Psoas muscle (tissue), 8 donors: ENCODE measurements around the gene POU3F3. TPM values are rescaled to one million over a fixed set of nuclear protein-coding genes. Genes with fewer than 3 reads are reported as not detected.

Source experiments
- ATAC-seq, 4 donors: fragments of 200-7000 bp; cut with Tn5 transposase; one replicate each; pipeline ENCODE4 v1.9.1; 2020; ENCODE audit warnings: moderate library complexity in 3 of 4, mild to moderate bottlenecking in 2 of 4
- DNase-seq, 2 donors: peaks; one replicate each; pipeline ENCODE4 v3.0.0-alpha.2; 2020
- H3K27ac ChIP-seq: fragments of 200-600 bp; one replicate; pipeline ENCODE4 v1.8.0; 2022
- H3K27me3 ChIP-seq, 3 donors: fragments of 200-600 bp in 1 of 3; one replicate each; pipeline versions ENCODE4 v1.6.1 to v1.8.0; 2013 to 2022; ENCODE audit warnings: low read length in 2 of 3, mild to moderate bottlenecking in 2 of 3, moderate library complexity in 1 of 3; ENCODE audit not compliant: insufficient read depth in 3 of 3
- H3K36me3 ChIP-seq, 2 donors: fragments of 200-600 bp in 1 of 2; one replicate each; pipeline versions ENCODE4 v1.6.1 to v1.8.0; 2013 to 2022; ENCODE audit warnings: low read depth in 1 of 2, mild to moderate bottlenecking in 1 of 2, moderate library complexity in 1 of 2; ENCODE audit not compliant: insufficient read depth in 1 of 2
- H3K4me1 ChIP-seq: fragments of 200-600 bp; one replicate; pipeline ENCODE4 v1.8.0; 2022
- H3K4me3 ChIP-seq: fragments of 200-600 bp; one replicate; pipeline ENCODE4 v1.8.0; 2022; ENCODE audit warnings: mild to moderate bottlenecking
- H3K9me3 ChIP-seq: fragments of 200-600 bp; one replicate; pipeline ENCODE4 v1.8.0; 2022
- CTCF ChIP-seq: fragments of 200-600 bp; IDR thresholded peaks from one replicate; pipeline ENCODE4 v1.8.0; 2022; ENCODE audit warnings: antibody characterized with exemption
- WGBS, 3 donors: extraction: QIAGEN DNeasy Blood & Tissue Kit; methylation state at CpG; one replicate each; pipeline versions ENCODE4 v1.1.6 to v1.1.7; 2013; 5-methylcytosine and 5-hydroxymethylcytosine counted together
- intact Hi-C, 2 donors: fragments of 100-400 bp; cut with DNase I; formaldehyde crosslinking; loops; one replicate each; pipeline versions ENCODE4 v1.11.0 to v1.14.2; 2022
- polyA plus RNA-seq, 3 donors: library from polyadenylated mRNA; stranded (reverse); fragments of 200-250 nt; gene quantifications; one replicate each; pipeline ENCODE4 v1.2.3, GENCODE V29; 2013
- total RNA-seq, 4 donors: library from RNA; stranded (reverse); fragmentation: NEBNext Ultra II Directional in 2 of 4; extraction: Animal tissue kit (Norgen Biotek cat#: 25700) in 2 of 4; gene quantifications; one replicate each; pipeline versions ENCODE4 v1.2.1 to v1.2.4, GENCODE V29; 2021 to 2023
- donor health status: healthy with polysubstance abuse.
- donor health status: DM: no; HTN: no; CAD: no; lungs with moderate emphysema.
- donor health status: Bipolar disorder and iron deficiency.
- donor health status: healthy.
- donor health status: DM: yes; HTN: yes; CAD: no.
- donor health status: DM: no; HTN: no; CAD: no.
- donor health status: DM: no; HTN: no; CAD: no.
- donor health status: DM: yes; HTN: yes; CAD: no.

POU3F3 gene
- total and polyA plus RNA-seq, 7 donors, result 0.01 TPM; not detected in 6

- no peak for TF ChIP-seq CTCF
- H3K4me3 ChIP-seq, result no peak overlapping the region
- H3K4me1 ChIP-seq, result no peaks in the 10 kb centered on the region
- intact Hi-C loops, result no loop called here
- no peaks in the 10 kb centered on the region for H3K36me3 ChIP-seq
- 43 to 63% (median 53%) methylated on average over 1 of the region's 1 CpG for WGBS, 3 donors
- peaks cover 0 to 4% (median 0%) of the 10 kb centered on the region in 3 donors for H3K27me3 ChIP-seq
- H3K9me3 ChIP-seq, result no peaks in the 10 kb centered on the region
- no peak for DNase-seq
- no peak overlapping the region for H3K27ac ChIP-seq
- no peak for ATAC-seq
Observed at GRCh38 chr2:104831742-104832141, 22.2 kb upstream of the POU3F3 start.

GRCh38 chr2:104834431-104835153, 19.3 kb upstream of the POU3F3 start:
- ATAC-seq, result no peak
- intact Hi-C loops, result no loop called here
- H3K27me3 ChIP-seq, result peaks cover 0 to 4% (median 4%) of the 10 kb centered on the region in 3 donors
- TF ChIP-seq CTCF, result no peak
- no peaks in the 10 kb centered on the region for H3K4me1 ChIP-seq
- no peaks in the 10 kb centered on the region for H3K9me3 ChIP-seq
- no peak overlapping the region for H3K27ac ChIP-seq
- DNase-seq, result no peak
- H3K36me3 ChIP-seq, result no peaks in the 10 kb centered on the region
- H3K4me3 ChIP-seq, result no peak overlapping the region
- WGBS, 3 donors, result 78 to 81% (median 80%) methylated on average over 17 of the region's 17 CpGs

GRCh38 chr2:104836265-104836664, 17.6 kb upstream of the POU3F3 start:
- Histone ChIP-seq H3K4me1 (no peaks in the 10 kb centered on the region), H3K27ac (no peak overlapping the region), H3K36me3 (no peaks in the 10 kb centered on the region), H3K9me3 (no peaks in the 10 kb centered on the region), H3K27me3 (peaks cover 0 to 6% (median 4%) of the 10 kb centered on the region in 3 donors), H3K4me3 (no peak overlapping the region)
- WGBS, 3 donors, result 70 to 79% (median 77%) methylated on average over 3 of the region's 3 CpGs
- no peak for DNase-seq
- TF ChIP-seq CTCF, result no peak
- no peak for ATAC-seq
- intact Hi-C loops, result no loop called here

GRCh38 chr2:104836841-104837240, 17.1 kb upstream of the POU3F3 start:
- no peak for ATAC-seq
- TF ChIP-seq CTCF, result no peak
- peaks cover 0 to 11% (median 4%) of the 10 kb centered on the region in 3 donors for H3K27me3 ChIP-seq
- no peaks in the 10 kb centered on the region for H3K9me3 ChIP-seq
- intact Hi-C loops, result no loop called here
- no peak overlapping the region for H3K27ac ChIP-seq
- 77% methylated on average over 1 of the region's 1 CpG for WGBS, 3 donors
- H3K4me3 ChIP-seq, result no peak overlapping the region
- no peaks in the 10 kb centered on the region for H3K4me1 ChIP-seq
- DNase-seq, result no peak
- no peaks in the 10 kb centered on the region for H3K36me3 ChIP-seq

GRCh38 chr2:104840156-104840555, 13.8 kb upstream of the POU3F3 start:
- no peak overlapping the region for H3K27ac ChIP-seq
- H3K9me3 ChIP-seq, result no peaks in the 10 kb centered on the region
- no peak for DNase-seq
- H3K4me3 ChIP-seq, result no peak overlapping the region
- H3K4me1 ChIP-seq, result peaks cover 9% of the 10 kb centered on the region
- peaks cover 9 to 40% (median 28%) of the 10 kb centered on the region in 3 donors for H3K27me3 ChIP-seq
- TF ChIP-seq CTCF, result no peak
- intact Hi-C loops, result no loop called here
- H3K36me3 ChIP-seq, result no peaks in the 10 kb centered on the region
- 85 to 100% (median 95%) methylated on average over 1 of the region's 1 CpG for WGBS, 3 donors
- no peak for ATAC-seq
